Measurements from ENCODE around the gene B3GAT1. TPM values are rescaled to one million over a fixed set of nuclear protein-coding genes. Genes with fewer than 3 reads are reported as not detected.

Gene B3GAT1
- total and polyA plus RNA-seq, 9 donors: 0.11 to 1.4 (median 0.23) TPM

DNA sequence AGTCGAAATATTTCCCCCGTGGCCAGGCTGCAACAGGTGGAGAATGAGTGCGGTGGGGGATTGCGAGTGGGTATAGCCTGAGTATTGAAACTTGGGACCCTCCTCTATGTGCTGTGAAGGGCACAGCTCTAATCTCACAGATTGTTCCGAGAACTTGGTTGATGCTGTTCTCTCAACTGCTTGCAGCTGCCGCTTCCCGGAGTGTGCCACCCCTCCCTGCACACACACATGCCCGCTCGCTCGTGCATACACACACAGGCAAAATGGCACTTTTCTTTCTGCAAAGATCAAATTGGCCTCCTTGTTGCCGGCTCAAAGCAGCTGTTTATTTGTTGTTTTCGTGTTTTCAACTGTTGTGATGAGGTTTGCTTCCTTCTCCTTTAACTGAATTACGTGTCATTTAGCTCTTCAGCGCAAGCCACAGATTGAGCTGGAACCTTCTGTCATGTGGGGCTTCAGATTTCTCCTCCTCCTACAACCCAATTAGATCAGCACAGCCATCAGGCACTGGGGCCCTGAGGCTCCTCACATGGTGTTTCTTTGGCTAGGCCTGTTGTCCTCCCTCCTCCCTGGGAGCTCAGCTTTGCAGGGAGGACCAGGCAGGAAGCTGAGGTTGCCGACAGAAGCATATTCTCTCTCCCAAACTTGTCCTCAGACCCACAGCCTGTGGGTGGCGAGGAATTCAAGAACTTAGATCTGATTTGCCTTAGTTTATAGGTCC is 13.9 kb upstream of the B3GAT1 start:
- no peaks in the 10 kb centered on the region for H3K27me3 ChIP-seq
- 59 to 68% (median 66%) methylated on average over 16 of the region's 16 CpGs for WGBS, 3 donors
- intact Hi-C loops (cut with DNase I): loop anchor here in 1 of 4 donors (10.0 kb wide), 1 partner anchor 1571 kb away; no protein-coding TSS in a partner anchor
- no peak overlapping the region for H3K4me3 ChIP-seq
- DNase-seq: no peak
- TF ChIP-seq CTCF (IDR thresholded peaks at IDR 0.05) (no peak), POLR2A (IDR thresholded peaks at IDR 0.05) (no peak), EP300 (IDR thresholded peaks at IDR 0.05) (no peak)
- no peak overlapping the region for H3K27ac ChIP-seq
- no peaks in the 10 kb centered on the region for H3K4me1 ChIP-seq (ENCODE audit: insufficient read depth)
- no peaks in the 10 kb centered on the region for H3K36me3 ChIP-seq
- no peaks in the 10 kb centered on the region for H3K9me3 ChIP-seq

GRCh38 chr11:134425413-134425812 is 13.4 kb upstream of the B3GAT1 start:
- intact Hi-C loops (cut with DNase I): loop anchor here in 1 of 4 donors (10.0 kb wide), 1 partner anchor 1571 kb away; no protein-coding TSS in a partner anchor
- H3K9me3 ChIP-seq: no peaks in the 10 kb centered on the region
- no peak overlapping the region for H3K27ac ChIP-seq
- no peak for DNase-seq
- no peak overlapping the region for H3K4me3 ChIP-seq
- H3K27me3 ChIP-seq: no peaks in the 10 kb centered on the region
- 57 to 67% (median 65%) methylated on average over 2 of the region's 2 CpGs for WGBS, 3 donors
- H3K36me3 ChIP-seq: no peaks in the 10 kb centered on the region
- H3K4me1 ChIP-seq (ENCODE audit: insufficient read depth): no peaks in the 10 kb centered on the region
- no peak for TF ChIP-seq EP300 (IDR thresholded peaks at IDR 0.05)
- no peak for TF ChIP-seq CTCF (IDR thresholded peaks at IDR 0.05)

- Histone ChIP-seq H3K9me3 (no peaks in the 10 kb centered on the region), H3K27ac (no peak overlapping the region), H3K27me3 (no peaks in the 10 kb centered on the region), H3K4me1 (ENCODE audit: insufficient read depth) (no peaks in the 10 kb centered on the region), H3K36me3 (no peaks in the 10 kb centered on the region), H3K4me3 (no peak overlapping the region)
- DNase-seq: no peak
- TF ChIP-seq POLR2A (IDR thresholded peaks at IDR 0.05) (no peak), CTCF (IDR thresholded peaks at IDR 0.05) (no peak), EP300 (IDR thresholded peaks at IDR 0.05) (no peak)
- intact Hi-C loops (cut with DNase I): loop anchor here in 1 of 4 donors (10.0 kb wide), 1 partner anchor 1568 kb away; no protein-coding TSS in a partner anchor
- WGBS, 3 donors: 69 to 80% (median 73%) methylated on average over 10 of the region's 10 CpGs
Measured at GRCh38 chr11:134423106-134423505, 11.1 kb upstream of the B3GAT1 start.

DNA sequence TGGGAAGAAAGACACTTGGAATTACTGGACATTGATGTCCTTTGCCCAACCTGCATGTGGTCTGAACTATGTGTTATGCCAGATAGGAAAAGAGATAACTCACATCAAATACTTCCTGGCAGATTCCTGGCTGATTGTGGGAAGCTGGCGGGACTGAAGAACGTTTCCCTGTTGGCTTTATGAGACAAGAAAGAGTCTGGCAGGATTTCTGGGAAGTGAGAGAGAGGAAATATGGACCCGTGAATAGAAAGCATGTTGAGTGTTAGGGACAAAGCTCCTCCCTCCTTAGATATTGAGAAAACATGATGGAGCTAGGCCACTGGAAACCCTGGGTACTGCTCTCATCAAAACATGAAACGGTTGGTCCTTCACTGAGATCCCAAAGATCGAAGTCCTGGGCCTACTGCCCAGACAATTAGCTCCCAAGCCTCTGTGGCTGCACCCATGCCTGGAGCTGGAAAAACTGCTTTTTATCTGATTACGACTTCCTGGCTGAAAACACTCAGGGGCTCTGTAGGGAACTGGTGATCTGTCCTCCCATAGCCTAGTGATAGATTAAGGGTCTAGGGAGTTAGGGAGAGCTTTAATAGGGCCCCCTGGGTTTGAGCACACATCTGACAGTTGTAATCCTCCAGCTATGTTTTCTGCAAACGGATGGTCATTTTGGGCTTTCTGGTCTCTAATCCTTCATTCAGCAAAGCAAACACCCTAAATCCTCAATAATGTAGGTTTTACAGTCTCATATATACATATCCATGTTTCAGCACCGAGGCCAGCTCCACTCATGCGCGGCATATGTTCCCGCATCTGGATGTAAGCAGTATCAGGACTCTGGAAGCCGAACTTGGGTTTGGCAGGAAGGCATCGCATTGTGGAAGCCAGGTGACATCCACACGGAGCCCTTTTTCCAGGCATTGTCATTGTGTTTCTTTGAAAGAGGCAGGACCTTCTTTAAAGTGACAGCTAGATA is 6.1 kb upstream of the B3GAT1 start:
- H3K27ac ChIP-seq: no peak overlapping the region
- TF ChIP-seq POLR2A (IDR thresholded peaks at IDR 0.05) (no peak), EP300 (IDR thresholded peaks at IDR 0.05) (no peak), CTCF (IDR thresholded peaks at IDR 0.05) (no peak)
- H3K4me3 ChIP-seq: no peak overlapping the region
- no peaks in the 10 kb centered on the region for H3K4me1 ChIP-seq (ENCODE audit: insufficient read depth)
- intact Hi-C loops (cut with DNase I): no loop called here
- 38 to 43% (median 41%) methylated on average over 14 of the region's 14 CpGs for WGBS, 3 donors
- H3K27me3 ChIP-seq: no peaks in the 10 kb centered on the region
- no peaks in the 10 kb centered on the region for H3K36me3 ChIP-seq
- no peaks in the 10 kb centered on the region for H3K9me3 ChIP-seq
- DNase-seq: no peak
